ENCODE results near the gene MPPE1.
"Not testable (repeated sequence)": the region's sequence is repeated elsewhere in the genome, so short reads cannot be mapped to it uniquely, and the experiment has no call there.

The MPPE1 gene

GRCh38 chr18:11857177-11857887 lies 50.8 kb downstream of the MPPE1 start:
- peak; percentile 93 for DNase-seq

- not testable (repeated sequence) for DNase-seq
Observed at GRCh38 chr18:11854554-11854953, 53.6 kb downstream of the MPPE1 start.

- DNase-seq: no peak
Observed at GRCh38 chr18:11851806-11852337, 56.2 kb downstream of the MPPE1 start.

- peak; percentile 97 for DNase-seq
Observed at GRCh38 chr18:11851146-11851805, 56.8 kb downstream of the MPPE1 start, which contains the start of gene CHMP1B. Gene CHMP1B (plus strand): TSS chr18:11851413. CDS start chr18:11851512, 99 bp downstream.

- no peak for DNase-seq
Observed at GRCh38 chr18:11850821-11851145, 57.3 kb downstream of the MPPE1 start.

GRCh38 chr18:11849841-11850634 lies 58.1 kb downstream of the MPPE1 start:
- peak; percentile 92 for DNase-seq

- no peak for DNase-seq
Observed at GRCh38 chr18:11849279-11849678, 58.8 kb downstream of the MPPE1 start.

GRCh38 chr18:11847811-11848210 lies 60.3 kb downstream of the MPPE1 start:
- no peak for DNase-seq

GRCh38 chr18:11845654-11846053 lies 62.5 kb downstream of the MPPE1 start:
- no peak for DNase-seq

- DNase-seq: no peak
Observed at GRCh38 chr18:11844436-11844835, 63.7 kb downstream of the MPPE1 start.

- DNase-seq: peak; percentile 52
Observed at GRCh38 chr18:11842562-11842961, 65.6 kb downstream of the MPPE1 start.

- no peak for DNase-seq
Observed at GRCh38 chr18:11840493-11840892, 67.6 kb downstream of the MPPE1 start.

- DNase-seq: no peak
Observed at GRCh38 chr18:11839556-11839955, 68.6 kb downstream of the MPPE1 start.

GRCh38 chr18:11834772-11835171 lies 73.3 kb downstream of the MPPE1 start:
- no peak for DNase-seq

All from fibroblast of skin of scalp (primary cell).